Measurements from ENCODE around the gene HAO2.

HAO2 gene

GRCh38 chr1:119431836-119432235 lies 63.3 kb downstream of the HAO2 start:
- no peak for DNase-seq

GRCh38 chr1:119435052-119435451 lies 66.5 kb downstream of the HAO2 start:
- no peak for DNase-seq

DNA sequence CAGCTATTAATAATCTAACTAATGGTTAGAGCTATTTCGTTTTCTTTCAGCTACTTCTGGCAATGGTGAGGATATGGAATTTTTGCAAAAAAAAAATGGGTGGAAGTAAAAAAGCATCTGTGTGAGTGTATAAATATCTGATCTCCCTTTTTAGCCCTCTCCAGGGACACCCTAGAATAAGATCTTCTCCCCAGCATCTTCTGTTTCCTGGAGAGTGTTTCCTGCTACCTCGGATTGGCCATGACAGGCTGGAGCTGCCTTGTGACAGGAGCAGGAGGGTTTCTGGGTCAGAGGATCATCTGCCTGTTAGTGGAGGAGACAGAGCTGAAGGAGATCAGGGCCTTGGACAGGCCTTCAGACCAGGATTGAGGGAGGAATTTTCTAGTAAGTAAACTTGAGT lies 70.2 kb downstream of the HAO2 start:
- no peak for DNase-seq

GRCh38 chr1:119440721-119441307 lies 72.2 kb downstream of the HAO2 start:
- DNase-seq = no peak

- no peak for DNase-seq
These were observed 74.2 kb downstream of the HAO2 start for GRCh38 chr1:119442756-119443155.
